Parathyroid adenoma (tissue), 2 donors: Measurements from ENCODE around the gene TDRD1.

Experiments
- H2AFZ ChIP-seq: fragments of 300-600 bp; sonication (generic); one replicate; pipeline ENCODE4 v1.7.0; 2017; ENCODE audit warnings: antibody characterized with exemption, mild to moderate bottlenecking
- H3K27ac ChIP-seq: fragments of 300-600 bp; sonication (generic); one replicate; pipeline ENCODE4 v1.7.0; 2017
- H3K27me3 ChIP-seq: fragments of 300-600 bp; sonication (generic); one replicate; pipeline ENCODE4 v1.7.0; 2017; ENCODE audit warnings: low read length; ENCODE audit not compliant: control insufficient read depth, insufficient read depth
- H3K36me3 ChIP-seq: fragments of 300-600 bp; sonication (generic); one replicate; pipeline ENCODE4 v1.7.0; 2017; ENCODE audit warnings: low read length; ENCODE audit not compliant: control insufficient read depth, insufficient read depth
- H3K4me1 ChIP-seq: fragments of 300-600 bp; sonication (generic); one replicate; pipeline ENCODE4 v1.7.0; 2017; ENCODE audit warnings: control low read depth
- H3K4me2 ChIP-seq: fragments of 300-600 bp; sonication (generic); one replicate; pipeline ENCODE4 v1.7.0; 2017; ENCODE audit warnings: low read length
- H3K4me3 ChIP-seq: fragments of 300-600 bp; sonication (generic); one replicate; pipeline ENCODE4 v1.7.0; 2017; ENCODE audit warnings: low read depth, low read length
- H3K79me2 ChIP-seq: fragments of 300-600 bp; sonication (generic); one replicate; pipeline ENCODE4 v1.7.0; 2017; ENCODE audit warnings: control low read depth
- H3K9ac ChIP-seq: fragments of 300-600 bp; sonication (generic); one replicate; pipeline ENCODE4 v1.7.0; 2017; ENCODE audit warnings: mild to moderate bottlenecking
- H3K9me3 ChIP-seq: fragments of 300-600 bp; sonication (generic); one replicate; pipeline ENCODE4 v1.7.0; 2017; ENCODE audit warnings: low read length; ENCODE audit not compliant: control insufficient read depth
- TF ChIP-seq, protein P1 (sequence below): fragments of 300-600 bp; sonication (generic); IDR thresholded peaks from one replicate; pipeline ENCODE4 v1.7.0; 2017; ENCODE audit warnings: antibody characterized with exemption, mild to moderate bottlenecking
- donor health status: primary hyperparathyroidism.

The TDRD1 gene, protein sequence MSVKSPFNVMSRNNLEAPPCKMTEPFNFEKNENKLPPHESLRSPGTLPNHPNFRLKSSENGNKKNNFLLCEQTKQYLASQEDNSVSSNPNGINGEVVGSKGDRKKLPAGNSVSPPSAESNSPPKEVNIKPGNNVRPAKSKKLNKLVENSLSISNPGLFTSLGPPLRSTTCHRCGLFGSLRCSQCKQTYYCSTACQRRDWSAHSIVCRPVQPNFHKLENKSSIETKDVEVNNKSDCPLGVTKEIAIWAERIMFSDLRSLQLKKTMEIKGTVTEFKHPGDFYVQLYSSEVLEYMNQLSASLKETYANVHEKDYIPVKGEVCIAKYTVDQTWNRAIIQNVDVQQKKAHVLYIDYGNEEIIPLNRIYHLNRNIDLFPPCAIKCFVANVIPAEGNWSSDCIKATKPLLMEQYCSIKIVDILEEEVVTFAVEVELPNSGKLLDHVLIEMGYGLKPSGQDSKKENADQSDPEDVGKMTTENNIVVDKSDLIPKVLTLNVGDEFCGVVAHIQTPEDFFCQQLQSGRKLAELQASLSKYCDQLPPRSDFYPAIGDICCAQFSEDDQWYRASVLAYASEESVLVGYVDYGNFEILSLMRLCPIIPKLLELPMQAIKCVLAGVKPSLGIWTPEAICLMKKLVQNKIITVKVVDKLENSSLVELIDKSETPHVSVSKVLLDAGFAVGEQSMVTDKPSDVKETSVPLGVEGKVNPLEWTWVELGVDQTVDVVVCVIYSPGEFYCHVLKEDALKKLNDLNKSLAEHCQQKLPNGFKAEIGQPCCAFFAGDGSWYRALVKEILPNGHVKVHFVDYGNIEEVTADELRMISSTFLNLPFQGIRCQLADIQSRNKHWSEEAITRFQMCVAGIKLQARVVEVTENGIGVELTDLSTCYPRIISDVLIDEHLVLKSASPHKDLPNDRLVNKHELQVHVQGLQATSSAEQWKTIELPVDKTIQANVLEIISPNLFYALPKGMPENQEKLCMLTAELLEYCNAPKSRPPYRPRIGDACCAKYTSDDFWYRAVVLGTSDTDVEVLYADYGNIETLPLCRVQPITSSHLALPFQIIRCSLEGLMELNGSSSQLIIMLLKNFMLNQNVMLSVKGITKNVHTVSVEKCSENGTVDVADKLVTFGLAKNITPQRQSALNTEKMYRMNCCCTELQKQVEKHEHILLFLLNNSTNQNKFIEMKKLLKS

DNA sequence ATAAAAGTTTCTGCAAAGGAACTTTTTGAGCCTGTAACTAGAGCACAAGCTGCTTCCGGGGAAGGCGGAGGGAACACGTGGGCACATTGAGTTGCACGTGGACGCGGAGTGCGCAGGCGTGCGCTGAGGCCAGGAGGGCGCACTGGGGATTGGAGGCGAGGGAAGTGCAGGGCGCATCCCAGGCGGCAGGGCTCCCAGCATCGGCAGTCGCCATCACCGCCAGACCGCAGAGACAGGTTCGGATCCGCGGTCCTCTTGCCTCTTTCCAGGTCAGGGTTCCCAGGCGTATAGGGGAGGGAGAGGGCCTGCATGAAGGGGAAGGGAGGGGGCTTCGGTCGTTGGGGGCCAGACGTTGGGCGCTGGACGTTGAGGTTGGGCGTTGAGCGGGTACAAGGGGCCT is at the start of gene TDRD1:
Gene TDRD1 (plus strand): TSS at position 206 of the 400 bp plus-strand sequence. CDS start 8,479 bp downstream, outside the sequence.
- no peaks in the 10 kb centered on the region for H3K4me1 ChIP-seq
- H3K79me2 ChIP-seq: no peaks in the 10 kb centered on the region
- H3K4me2 ChIP-seq: no peak within 1 kb of the TSS
- H3K27ac ChIP-seq: no peak within 1 kb of the TSS
- no peaks in the 10 kb centered on the region for H3K36me3 ChIP-seq
- no peak within 1 kb of the TSS for H3K4me3 ChIP-seq
- H3K27me3 ChIP-seq: no peaks in the 10 kb centered on the region
- TF ChIP-seq, protein P1, sequence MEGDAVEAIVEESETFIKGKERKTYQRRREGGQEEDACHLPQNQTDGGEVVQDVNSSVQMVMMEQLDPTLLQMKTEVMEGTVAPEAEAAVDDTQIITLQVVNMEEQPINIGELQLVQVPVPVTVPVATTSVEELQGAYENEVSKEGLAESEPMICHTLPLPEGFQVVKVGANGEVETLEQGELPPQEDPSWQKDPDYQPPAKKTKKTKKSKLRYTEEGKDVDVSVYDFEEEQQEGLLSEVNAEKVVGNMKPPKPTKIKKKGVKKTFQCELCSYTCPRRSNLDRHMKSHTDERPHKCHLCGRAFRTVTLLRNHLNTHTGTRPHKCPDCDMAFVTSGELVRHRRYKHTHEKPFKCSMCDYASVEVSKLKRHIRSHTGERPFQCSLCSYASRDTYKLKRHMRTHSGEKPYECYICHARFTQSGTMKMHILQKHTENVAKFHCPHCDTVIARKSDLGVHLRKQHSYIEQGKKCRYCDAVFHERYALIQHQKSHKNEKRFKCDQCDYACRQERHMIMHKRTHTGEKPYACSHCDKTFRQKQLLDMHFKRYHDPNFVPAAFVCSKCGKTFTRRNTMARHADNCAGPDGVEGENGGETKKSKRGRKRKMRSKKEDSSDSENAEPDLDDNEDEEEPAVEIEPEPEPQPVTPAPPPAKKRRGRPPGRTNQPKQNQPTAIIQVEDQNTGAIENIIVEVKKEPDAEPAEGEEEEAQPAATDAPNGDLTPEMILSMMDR: no peak
- H3K9ac ChIP-seq: no peak within 1 kb of the TSS
- no peak within 1 kb of the TSS for H2AFZ ChIP-seq
- H3K9me3 ChIP-seq: no peaks in the 10 kb centered on the region

DNA sequence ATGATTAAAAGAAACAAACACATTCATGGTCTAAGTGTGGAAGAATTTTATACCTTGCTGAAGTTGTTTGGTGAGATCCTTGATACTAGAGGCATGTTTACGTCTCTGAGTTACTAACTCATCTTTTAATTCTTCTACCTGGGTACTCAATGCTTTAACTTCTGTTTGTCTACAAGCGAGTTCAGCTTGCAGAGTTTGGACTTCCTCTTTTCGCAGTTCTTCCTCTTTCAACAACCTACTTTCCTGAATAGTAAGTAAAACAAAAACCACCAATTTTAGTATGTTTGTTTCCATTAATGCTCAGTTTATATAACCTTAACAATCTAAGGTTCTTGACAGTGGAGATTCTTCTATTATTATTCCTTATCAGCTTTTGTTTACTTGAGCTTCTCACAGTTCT is 48.1 kb upstream of the TDRD1 start:
- no peaks in the 10 kb centered on the region for H3K36me3 ChIP-seq
- no peak overlapping the region for H3K4me3 ChIP-seq
- H3K9me3 ChIP-seq: no peaks in the 10 kb centered on the region

DNA sequence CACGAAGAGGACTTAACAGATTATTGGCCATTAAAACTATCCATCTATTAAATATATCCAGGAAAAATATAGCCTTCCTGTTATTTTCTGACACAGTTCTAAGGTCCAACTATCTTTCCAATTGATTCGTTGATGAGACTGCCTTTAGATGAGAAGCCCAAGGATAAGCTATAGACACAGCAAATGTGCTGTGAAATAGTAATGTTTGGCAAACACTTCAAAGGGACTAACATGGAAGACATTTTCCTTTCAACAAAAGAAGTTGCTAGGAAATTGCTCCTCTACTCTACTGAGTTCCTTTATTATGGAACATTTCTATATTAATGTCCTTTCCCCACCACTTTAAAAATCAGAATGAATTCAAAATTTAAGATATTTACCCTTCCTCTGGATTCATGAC is 43.7 kb upstream of the TDRD1 start:
- Histone ChIP-seq H2AFZ (no peak overlapping the region), H3K4me1 (no peaks in the 10 kb centered on the region), H3K27ac (no peak overlapping the region), H3K4me3 (no peak overlapping the region), H3K9me3 (no peaks in the 10 kb centered on the region), H3K27me3 (no peaks in the 10 kb centered on the region), H3K36me3 (no peaks in the 10 kb centered on the region), H3K4me2 (no peak overlapping the region), H3K79me2 (no peaks in the 10 kb centered on the region), H3K9ac (no peak overlapping the region)
- TF ChIP-seq, protein P1: no peak

More for the DNA sequence above, 48.1 kb upstream of the TDRD1 start:
- Histone ChIP-seq H3K79me2 (no peaks in the 10 kb centered on the region), H3K4me1 (no peaks in the 10 kb centered on the region), H3K27ac (no peak overlapping the region), H2AFZ (no peak overlapping the region), H3K9ac (no peak overlapping the region), H3K27me3 (no peaks in the 10 kb centered on the region), H3K4me2 (no peak overlapping the region)
- TF ChIP-seq, protein P1: no peak

DNA sequence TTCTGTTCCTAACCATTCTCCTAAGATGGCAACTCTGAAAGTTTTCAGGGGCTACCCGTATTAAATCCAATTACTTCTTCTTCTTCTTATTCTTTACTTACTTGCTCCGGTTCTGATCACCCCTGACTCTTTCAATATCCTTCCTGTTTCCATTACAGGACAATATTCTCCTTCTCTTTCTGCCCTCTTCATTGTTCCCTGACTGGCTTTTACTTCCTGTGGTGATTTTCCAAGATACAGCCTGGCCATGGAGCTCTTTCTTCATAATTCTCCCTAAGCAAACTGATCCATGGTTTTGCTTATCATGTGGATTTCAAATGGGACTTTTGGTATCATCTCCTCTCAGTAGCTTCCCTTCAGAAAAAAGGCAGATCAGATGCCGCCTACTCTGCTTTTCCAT is 40.6 kb upstream of the TDRD1 start:
- H3K36me3 ChIP-seq: no peaks in the 10 kb centered on the region
- no peaks in the 10 kb centered on the region for H3K9me3 ChIP-seq
- no peaks in the 10 kb centered on the region for H3K4me1 ChIP-seq
- H3K27me3 ChIP-seq: no peaks in the 10 kb centered on the region
- H2AFZ ChIP-seq: no peak overlapping the region
- H3K79me2 ChIP-seq: no peaks in the 10 kb centered on the region
- H3K4me3 ChIP-seq: no peak overlapping the region
- H3K4me2 ChIP-seq: no peak overlapping the region
- no peak overlapping the region for H3K27ac ChIP-seq
- TF ChIP-seq, protein P1: no peak
- no peak overlapping the region for H3K9ac ChIP-seq
